ENCODE data around the gene FAM241B. TPM values are rescaled to one million over a fixed set of nuclear protein-coding genes. Genes with fewer than 3 reads are reported as not detected.

The FAM241B gene, protein sequence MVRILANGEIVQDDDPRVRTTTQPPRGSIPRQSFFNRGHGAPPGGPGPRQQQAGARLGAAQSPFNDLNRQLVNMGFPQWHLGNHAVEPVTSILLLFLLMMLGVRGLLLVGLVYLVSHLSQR
- 1 to 10 TPM; 3.7 to 6.7 TPM for total RNA-seq
- long read RNA-seq, transcript FAM241B-201 (4 exons, 1,065 nt), result major isoform, 6 of 7 reads
- long read RNA-seq, partial matches to known transcripts, result 1 of 7 reads
- long read RNA-seq, other reads (novel, unspliced or antisense), result 0 of 7 reads

DNA sequence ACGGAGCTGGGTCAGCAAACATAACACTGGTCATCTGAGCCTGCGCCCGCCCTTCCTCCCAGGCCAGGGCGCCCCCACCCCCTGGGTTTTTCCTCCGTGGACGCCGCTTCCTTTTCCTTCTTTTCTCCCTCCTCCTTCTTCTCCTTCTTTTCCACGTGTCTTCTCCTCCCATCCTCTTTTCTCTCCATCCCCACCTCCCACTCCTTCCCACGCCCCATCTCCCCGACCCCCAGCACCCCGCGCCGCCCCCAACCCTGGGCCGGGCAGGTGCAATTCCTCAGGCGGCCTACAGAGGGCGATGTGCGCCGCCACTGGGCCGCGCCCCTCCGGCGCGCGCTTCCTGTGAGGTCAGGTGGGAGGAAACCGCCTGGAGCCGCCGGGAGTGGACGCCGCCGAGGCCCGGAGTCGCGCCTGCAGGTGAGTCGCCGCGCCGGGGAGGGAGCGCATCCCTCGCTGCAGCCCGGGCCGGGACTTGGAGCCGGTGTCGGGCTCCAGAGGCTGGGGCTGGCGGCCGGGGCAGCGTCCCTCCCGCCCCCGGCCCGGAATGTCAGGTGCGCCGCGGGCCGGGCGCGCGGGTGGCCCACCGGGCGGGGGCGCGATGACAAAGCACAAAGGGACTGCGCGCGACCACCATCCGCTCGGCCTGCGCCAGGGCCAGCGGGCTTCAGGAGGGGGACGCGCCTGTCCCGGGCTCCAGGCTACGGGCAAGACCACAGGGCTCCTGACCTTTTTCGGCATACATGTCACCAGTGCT lies at the start of gene FAM241B:
TSS of gene FAM241B (plus strand) at position 351 of the 754 bp plus-strand sequence. CDS start 1,497 bp downstream, outside the sequence.
- peak; percentile 88 to 91 for ATAC-seq
- DNase-seq, result peak; percentile 72
- intact Hi-C loops (cut with DNase I), result loop anchor here in 1 of 2 donors (10.0 kb wide), 1 partner anchor 195 kb away; no protein-coding TSS in a partner anchor

DNA sequence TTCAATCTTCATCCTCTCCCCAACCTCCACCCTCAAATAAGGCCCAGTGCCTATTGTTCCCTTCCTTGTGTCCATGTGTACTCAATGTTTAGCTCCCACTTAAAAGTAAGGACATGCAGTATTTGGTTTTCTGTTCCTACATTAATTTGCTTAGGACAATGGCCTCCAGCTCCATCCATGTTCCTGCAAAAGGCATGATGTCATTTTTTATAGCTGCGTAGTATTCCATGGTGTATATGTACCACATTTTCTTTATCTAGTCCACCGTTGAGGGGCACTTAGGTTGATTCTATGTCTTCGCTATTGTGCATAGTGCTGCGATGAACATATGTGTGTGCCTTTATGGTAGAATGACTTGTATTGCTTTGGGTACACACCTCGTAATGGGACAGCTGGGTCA lies 49.6 kb upstream of the FAM241B start:
- ATAC-seq, result no peak
- intact Hi-C loops (cut with DNase I), result no loop called here

DNA sequence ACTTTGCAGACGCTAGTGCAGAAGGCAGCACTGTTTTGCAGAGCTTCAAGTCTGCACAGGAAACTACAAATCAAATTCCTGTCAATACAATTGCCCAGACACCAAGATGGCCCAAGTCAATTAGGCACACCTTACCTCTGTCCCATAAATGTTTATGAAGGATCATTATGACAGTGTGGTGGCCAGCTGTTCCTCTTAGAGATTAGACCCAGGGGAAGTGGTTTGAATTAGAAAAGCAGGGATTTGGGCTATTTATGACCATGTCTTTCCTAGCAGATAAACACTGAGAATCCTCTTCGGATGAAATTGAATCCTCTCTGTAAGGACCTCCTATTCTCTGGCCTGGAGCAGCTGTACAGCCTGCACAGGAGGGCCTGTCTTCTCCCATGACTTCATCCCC lies 46.9 kb upstream of the FAM241B start:
- DNase-seq, result no peak
- ATAC-seq, result no peak
- intact Hi-C loops (cut with DNase I), result no loop called here

More for the DNA sequence above, 49.6 kb upstream of the FAM241B start:
- DNase-seq, result no peak

DNA sequence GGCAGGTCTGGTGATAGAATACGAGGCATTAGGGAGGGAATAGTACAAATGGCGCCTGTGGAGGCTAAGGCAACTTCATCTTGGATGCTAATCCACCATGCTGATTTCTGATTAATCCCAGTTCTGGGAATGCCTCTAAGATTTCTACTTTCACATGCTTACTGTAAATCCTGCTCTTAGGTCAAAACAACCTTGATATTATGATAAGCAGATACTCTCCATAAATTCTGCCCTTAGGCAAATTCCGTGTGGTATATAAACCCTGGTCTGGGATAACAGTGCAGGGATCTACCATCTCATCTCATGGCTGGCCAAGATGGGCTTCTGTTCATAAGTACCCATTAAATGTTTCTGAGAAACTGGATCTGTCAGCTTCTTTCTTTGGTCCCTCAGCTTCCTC lies 45.4 kb upstream of the FAM241B start:
- ATAC-seq, result no peak
- intact Hi-C loops (cut with DNase I), result no loop called here
- DNase-seq, result no peak

DNA sequence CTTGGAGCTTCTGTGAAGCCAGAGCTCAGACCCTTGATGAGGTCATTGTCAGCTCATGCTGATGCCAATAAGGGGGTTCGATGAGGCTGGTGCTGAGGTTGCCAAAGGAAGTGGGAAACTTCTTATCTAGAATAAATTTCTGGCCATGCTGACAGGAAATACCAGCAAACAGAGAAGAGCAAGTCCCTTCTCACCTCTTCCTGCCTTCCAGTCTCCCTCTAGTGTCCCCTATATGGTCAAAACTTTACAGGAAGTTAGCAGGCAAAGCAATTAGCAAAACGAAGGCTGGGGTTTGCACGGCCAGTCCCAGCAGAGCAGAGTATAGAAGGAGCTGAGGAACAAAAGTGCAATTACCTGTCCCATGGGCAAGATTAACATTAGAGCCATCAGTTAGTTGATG lies 41.7 kb upstream of the FAM241B start:
- intact Hi-C loops (cut with DNase I), result no loop called here
- DNase-seq (no peak), ATAC-seq (no peak)

DNA sequence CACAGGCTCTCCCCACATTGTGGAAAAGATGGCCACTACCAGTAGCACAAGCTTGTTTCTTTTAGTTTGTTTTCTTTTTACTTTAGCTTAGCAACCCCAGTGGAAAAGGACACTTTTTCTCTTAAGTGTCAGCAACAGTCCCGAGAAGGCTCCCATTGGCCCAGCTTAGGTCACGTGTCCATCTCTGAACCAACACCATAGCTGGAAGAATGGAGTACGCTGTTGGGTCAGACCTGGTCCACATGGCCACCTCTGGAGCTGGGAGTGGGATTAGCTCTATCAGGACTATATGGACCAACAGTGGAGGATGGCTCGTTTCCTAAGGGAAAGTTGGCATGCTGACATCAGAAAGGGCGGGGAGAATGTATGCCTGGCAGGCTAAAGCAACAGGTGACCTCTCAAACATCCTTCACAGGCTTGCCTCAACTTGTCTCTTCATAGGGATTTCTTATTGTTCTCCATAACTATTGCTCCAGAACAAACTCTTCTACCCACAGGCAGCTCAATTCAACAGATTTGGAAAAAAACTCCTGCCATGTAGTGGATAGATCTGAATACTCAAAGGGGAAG lies 29.2 kb upstream of the FAM241B start:
- ATAC-seq, result no peak
- no peak for DNase-seq
- intact Hi-C loops (cut with DNase I), result no loop called here

DNA sequence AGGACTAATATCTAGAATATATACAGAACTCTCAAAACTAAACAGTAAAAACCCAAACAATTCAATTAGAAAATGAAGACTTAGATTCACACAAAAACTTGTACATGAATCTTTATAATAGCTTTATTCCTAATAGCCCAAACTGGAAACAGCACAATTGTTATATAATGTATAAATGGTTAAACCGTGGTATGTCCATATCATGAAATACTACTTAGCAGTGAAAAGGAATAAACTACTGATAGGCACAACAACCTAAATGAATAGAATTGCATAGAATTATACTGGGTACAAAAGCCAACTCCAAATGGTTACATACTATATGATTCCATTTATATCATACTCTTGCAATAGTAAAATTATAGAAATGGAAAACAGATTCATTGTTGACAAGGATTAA lies 21.0 kb upstream of the FAM241B start:
- no peak for ATAC-seq
- intact Hi-C loops (cut with DNase I), result no loop called here
- DNase-seq, result no peak

DNA sequence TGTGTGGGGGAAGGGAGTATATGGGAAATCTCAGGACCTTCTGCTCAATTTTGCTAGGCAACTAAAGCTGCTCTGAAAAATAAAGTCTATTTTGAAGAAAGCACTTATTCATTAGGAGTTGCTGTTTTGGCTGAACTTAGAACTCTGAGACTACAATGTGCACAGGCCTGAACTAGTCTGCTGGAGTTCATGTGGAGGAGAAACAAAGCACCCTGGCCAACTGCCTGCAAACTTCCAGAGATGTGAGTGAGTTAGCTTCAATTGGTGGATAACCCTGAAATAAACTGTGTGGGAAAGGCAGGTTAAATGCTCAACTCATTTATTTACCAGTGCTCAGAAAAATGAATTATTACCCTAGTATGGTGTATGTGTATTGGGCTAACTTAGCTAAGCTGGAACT lies 17.3 kb upstream of the FAM241B start:
- DNase-seq (no peak), ATAC-seq (no peak)
- intact Hi-C loops (cut with DNase I), result no loop called here

DNA sequence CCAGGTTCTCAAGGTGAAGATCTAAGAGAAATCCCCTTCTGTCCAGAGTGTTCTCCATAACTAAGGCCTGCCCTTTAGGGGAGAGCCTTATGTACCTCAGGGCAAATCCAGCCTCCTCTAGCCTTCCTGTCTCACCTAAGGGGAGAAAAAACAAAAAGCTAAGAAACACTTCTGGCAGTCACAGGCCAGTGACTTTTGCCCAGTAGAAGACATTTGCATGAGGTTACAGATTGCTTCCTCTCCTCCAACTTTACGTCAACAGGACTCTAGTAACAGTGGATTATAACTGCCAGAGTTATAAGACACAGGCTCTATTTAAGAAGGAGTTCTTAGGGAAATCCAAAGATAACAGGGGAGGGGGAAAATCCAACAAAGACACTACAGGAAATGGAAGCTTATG lies 15.9 kb upstream of the FAM241B start:
- DNase-seq, result no peak
- intact Hi-C loops (cut with DNase I), result no loop called here
- no peak for ATAC-seq

DNA sequence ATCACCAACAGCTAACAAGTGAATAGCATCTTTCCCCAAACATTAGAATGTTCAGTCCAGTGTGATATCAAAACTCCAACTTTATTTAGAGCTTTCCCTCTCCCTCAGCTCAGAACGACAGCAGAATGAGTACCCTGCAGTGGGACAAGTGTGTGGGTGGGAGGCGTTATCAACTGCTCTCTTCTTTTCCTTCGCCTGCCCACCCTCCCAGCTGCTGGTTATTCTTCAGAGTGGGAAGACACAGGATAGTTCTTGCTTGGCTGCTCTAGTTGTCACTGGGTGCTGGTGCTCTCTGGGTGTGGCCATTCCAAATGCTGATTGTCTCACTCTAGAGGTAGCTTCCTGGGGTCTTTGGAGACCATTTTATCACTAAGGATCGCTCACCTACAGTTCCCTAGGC lies 13.7 kb upstream of the FAM241B start:
- intact Hi-C loops (cut with DNase I), result no loop called here
- ATAC-seq (no peak), DNase-seq (no peak)

DNA sequence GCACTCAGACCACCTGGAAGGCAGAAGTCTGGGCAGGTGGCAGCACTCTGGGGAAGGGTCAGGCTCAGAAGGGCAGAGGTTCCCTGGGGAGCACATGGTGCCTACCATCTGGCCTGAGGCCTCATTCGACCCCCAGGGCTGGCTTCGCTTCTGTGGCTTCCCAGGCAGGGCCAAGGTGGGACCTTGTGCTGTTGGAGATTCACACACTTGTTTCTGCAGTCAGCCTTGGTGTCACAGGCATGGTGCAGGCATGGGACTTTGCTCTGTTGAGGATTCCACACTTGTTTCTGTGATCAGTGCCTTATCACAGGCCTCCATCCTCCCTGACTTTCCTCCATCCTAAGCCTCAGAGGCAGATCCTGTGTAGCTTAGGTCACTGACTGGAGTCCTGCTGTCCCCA lies 11.3 kb upstream of the FAM241B start:
- intact Hi-C loops (cut with DNase I), result no loop called here

DNA sequence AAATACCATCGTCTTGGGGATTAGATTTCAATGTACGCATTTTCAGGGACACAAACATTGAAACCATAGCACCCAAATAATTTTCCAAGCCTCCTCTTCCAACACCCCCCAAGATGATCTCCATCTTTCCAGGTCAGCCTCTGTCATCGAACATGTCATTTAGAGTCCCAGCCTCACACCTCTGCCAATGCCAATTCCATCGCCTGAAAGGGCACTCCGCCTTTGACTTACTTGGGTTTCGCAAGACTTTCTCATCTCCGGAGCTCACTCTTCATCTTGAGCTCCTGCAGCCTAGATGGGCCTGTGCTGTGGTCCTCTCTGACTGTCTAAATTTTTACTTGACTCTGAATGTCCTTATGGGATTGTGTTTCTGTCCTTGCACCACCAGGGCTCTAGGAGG lies 10.4 kb upstream of the FAM241B start:
- ATAC-seq (no peak), DNase-seq (no peak)
- intact Hi-C loops (cut with DNase I), result no loop called here

More for the DNA sequence above, 11.3 kb upstream of the FAM241B start:
- no peak for ATAC-seq
- DNase-seq, result no peak

DNA sequence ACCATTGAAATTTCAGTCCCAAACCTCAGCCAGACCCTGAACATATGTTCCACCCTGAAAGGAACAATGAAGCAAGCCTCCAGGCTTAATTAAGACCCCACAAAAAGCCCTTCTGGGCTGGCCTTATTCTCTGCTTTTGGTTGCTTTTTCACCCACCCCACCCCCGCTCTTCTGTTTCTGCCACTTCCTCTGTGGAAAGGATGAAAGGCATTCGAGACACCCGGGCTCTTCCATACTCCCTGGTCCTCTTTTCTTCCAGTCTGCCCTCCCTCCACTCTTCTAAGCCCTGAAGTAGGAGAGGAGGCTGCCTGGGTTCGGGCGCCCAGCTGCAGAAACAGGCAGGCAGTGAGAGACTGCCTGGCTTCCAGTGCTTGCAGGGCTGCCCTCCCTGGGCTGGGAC lies 9.4 kb upstream of the FAM241B start:
- DNase-seq, result no peak
- ATAC-seq, result no peak
- intact Hi-C loops (cut with DNase I), result no loop called here

DNA sequence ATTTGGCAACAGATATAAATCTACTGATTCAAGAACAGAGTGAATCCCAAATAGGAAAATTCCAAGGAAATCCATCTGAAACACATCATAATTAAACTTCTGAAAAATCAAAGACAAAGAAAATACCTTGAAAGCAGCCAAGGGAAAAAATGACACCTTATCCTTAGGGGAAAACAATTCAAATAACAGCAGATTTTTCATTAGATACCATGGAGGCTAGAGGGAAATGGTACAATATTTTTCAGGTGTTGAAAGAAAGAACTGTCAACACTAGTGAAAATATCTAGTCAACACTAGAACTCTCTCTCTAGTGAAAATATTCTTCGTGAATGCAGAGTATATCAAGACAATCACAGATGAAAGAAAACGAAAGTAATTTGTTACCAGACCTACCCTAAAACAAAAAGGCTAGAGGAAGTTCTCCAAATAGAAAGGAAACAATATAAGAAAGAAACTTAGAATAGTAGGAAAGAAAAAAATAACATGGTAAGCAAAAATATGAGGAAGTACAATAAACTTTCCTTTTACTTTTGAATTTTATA lies 5.7 kb upstream of the FAM241B start:
- intact Hi-C loops (cut with DNase I), result no loop called here
- ATAC-seq (no peak), DNase-seq (no peak)

DNA sequence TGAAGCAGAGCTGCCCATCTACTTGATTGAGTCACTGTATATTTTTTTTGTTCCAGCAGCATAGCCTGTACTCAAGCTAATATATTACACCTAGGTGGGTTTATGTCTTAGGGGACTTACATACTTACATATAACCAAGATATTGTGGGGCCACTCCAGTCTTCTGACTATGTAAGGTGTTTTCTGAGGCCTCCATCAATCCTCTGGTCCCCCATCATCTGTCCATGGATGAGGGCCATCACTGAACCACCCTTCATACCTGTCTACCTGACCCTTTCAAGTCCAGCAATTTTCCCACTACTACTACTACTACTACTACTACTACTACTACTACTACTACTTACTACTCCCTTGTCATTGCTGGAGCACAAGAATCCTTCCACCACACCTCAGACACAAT lies 3.2 kb upstream of the FAM241B start:
- intact Hi-C loops (cut with DNase I), result no loop called here

DNA sequence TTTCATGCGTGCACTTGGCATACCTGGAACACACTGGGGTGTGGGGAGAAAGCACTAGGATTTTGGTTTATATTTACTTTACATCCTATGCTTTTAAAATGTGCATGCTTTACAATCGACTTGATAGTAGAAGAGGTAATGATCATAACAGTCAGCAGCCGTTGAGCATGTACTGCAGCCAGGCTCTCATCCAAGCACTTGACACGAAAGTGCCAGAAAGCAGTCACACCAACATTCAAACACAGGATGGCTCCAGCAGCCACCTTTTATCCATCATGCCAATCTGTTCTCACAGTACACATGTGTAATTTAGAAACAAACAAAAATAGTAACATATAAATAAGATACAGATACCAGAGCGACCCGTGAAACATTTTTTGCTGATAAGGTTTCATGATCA lies 1.2 kb upstream of the FAM241B start:
- ATAC-seq (no peak), DNase-seq (no peak)
- intact Hi-C loops (cut with DNase I), result no loop called here

More for the DNA sequence above, 3.2 kb upstream of the FAM241B start:
- DNase-seq, result no peak
- no peak for ATAC-seq

DNA sequence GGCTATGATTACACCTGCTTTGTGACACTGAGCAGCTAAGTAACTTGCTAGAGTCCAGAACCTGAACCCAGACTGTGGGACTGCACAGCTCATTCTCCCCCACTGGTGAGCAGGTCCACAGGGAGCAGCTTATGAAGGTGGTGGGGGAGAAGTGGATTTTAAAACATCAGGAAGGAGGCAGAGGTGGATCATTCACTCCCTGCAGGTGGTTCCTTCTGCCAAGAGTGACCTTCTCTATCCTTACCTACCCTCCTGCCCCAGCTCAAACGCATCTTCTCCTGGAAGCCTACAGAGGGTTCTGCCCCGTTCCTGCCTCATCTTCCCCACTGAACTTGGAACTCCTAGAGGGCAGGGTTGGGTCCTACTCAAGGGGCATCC lies 539 bp upstream of the FAM241B start:
- peak in 1 of 2 donors; percentile 12 for ATAC-seq
- no peak for DNase-seq
- intact Hi-C loops (cut with DNase I), result no loop called here

DNA sequence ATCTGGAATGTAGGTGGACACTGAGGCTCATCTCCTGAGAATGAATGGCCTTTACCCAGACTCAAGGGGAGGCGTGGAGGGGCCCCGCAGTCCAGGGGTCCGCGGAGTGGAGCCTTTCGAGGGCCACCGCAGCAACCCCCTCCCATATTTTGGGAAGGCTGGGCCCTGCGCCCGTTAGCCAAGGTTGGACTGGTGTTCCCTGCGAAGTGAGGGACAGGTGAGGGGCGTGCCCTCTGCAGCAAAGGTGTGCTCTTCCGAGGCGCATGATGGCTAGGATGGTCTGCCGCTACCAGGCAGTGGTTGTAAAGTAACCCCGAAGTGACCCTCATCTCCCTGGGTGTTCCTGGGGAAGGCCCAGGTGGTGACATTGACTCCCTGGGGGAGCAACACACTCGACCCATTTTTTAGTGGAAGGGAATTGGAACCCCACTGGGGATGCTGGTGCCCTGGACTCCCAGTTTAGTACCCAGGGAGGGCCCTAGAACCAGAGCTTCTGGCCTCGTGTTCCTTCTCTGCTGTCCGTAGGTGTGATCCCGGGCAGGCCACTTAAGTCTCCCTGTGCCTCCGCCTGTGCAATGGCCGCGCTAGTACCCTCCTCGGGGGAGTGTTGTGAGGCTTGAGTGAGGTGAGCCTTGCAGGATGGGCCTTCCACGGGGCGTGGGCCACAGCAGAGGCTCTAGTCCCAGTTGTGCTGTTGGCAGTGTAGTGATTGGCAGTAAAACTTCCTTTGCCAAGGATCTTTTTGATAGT lies 779 bp downstream of the FAM241B start:
- DNase-seq (no peak), ATAC-seq (peak in 1 of 2 donors; percentile 2)
- intact Hi-C loops (cut with DNase I), result loop anchor here in 1 of 2 donors (10.0 kb wide), 1 partner anchor 196 kb away; no protein-coding TSS in a partner anchor

DNA sequence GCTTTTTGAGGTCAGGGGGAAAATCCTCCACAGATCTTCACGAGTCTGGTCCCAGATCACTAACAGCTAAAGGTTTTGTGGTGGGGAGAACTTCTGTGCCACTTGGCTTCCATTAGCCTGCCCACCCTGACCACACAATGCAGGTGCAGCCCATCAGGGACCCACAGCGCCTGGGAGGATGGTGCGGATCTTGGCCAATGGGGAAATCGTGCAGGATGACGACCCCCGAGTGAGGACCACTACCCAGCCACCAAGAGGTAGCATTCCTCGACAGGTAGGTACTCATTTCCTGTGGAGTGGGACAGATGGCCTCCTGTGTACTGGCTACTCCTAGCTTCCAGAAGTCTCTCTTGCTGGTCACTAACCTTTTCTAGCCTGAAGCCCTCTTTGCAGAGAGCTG lies 1.5 kb downstream of the FAM241B start:
- no peak for ATAC-seq
- no peak for DNase-seq
- intact Hi-C loops (cut with DNase I), result loop anchor here in 1 of 2 donors (10.0 kb wide), 1 partner anchor 197 kb away; no protein-coding TSS in a partner anchor

Data from left cardiac atrium (tissue), 4 donors.